GM15510 (cell line): ENCODE measurements around the gene CAMK2A.

Experiments
- POLR2A ChIP-seq: IDR thresholded peaks from 3 replicates; pipeline ENCODE4 v1.6.1; 2011; ENCODE audit warnings: borderline replicate concordance; ENCODE audit not compliant: insufficient read length; ENCODE audit errors: extremely low read depth

The CAMK2A gene

GRCh38 chr5:150321211-150321610, 31.6 kb upstream of the CAMK2A start:
- no peak for TF ChIP-seq POLR2A

GRCh38 chr5:150320044-150320613, 30.6 kb upstream of the CAMK2A start:
- TF ChIP-seq POLR2A, result no peak

GRCh38 chr5:150319484-150319790, 29.9 kb upstream of the CAMK2A start:
- no peak for TF ChIP-seq POLR2A

- TF ChIP-seq POLR2A, result no peak
Observed at GRCh38 chr5:150318613-150319483, 29.3 kb upstream of the CAMK2A start.

GRCh38 chr5:150317048-150318003, 27.8 kb upstream of the CAMK2A start:
- TF ChIP-seq POLR2A, result no peak

- TF ChIP-seq POLR2A, result no peak
Observed at GRCh38 chr5:150316320-150316719, 26.7 kb upstream of the CAMK2A start.

GRCh38 chr5:150315245-150315644, 25.7 kb upstream of the CAMK2A start:
- TF ChIP-seq POLR2A, result no peak

GRCh38 chr5:150313921-150314716, 24.5 kb upstream of the CAMK2A start:
- no peak for TF ChIP-seq POLR2A

- no peak for TF ChIP-seq POLR2A
Observed at GRCh38 chr5:150313501-150313900, 23.9 kb upstream of the CAMK2A start.

- no peak for TF ChIP-seq POLR2A
Observed at GRCh38 chr5:150312518-150312917, 22.9 kb upstream of the CAMK2A start.

- no peak for TF ChIP-seq POLR2A
Observed at GRCh38 chr5:150311015-150311692, 21.6 kb upstream of the CAMK2A start.

- no peak for TF ChIP-seq POLR2A
Observed at GRCh38 chr5:150310246-150310645, 20.7 kb upstream of the CAMK2A start.

- TF ChIP-seq POLR2A, result no peak
Observed at GRCh38 chr5:150309886-150310239, 20.3 kb upstream of the CAMK2A start.
